DMS114 treated with DMSO at 0.1 percent for 48 hours (cell line): ENCODE results near the gene CDC25C.
"Not testable (repeated sequence)": the region's sequence is repeated elsewhere in the genome, so short reads cannot be mapped to it uniquely, and the experiment has no call there.

Experiments used
- DNase-seq: peaks from one replicate; lab custom pipeline; 2025; ENCODE audit not compliant: unreplicated experiment; lab: John Stamatoyannopoulos, UW

Gene CDC25C

DNA sequence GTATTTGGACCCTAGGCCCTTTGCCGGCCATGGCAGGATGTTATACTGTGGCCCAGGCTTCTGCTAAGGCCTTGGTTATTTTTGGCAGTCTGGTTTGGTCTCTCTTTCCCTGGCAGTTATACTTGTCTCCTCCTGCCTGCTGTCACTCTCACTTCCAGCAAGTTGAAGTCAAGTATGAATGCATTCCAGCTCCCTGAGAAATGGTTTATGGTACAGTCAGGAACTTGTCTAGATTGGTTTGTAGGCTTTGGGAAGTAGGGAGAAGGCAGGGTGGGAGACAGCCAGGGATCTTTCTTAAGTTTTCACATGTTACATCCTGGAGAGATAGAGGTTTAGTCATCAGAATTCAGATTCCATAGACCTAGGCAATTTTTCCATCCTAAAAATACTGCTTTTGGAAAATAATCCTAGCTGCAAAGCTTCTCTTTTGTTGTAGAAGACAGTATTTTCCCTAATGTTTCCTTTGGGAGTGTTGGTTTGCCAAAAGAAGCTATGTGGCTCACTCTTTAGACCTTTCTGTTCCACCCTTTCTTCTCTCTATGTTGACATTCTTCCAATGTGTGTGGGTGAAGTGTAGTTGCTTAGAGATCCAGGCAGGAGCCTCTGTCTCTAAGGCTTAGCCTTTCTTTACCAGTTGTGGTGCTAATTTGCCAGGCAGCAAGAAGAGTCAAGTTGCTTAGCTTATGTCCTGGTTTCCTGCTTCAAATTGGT lies 18.4 kb upstream of the CDC25C start:
- no peak for DNase-seq

DNA sequence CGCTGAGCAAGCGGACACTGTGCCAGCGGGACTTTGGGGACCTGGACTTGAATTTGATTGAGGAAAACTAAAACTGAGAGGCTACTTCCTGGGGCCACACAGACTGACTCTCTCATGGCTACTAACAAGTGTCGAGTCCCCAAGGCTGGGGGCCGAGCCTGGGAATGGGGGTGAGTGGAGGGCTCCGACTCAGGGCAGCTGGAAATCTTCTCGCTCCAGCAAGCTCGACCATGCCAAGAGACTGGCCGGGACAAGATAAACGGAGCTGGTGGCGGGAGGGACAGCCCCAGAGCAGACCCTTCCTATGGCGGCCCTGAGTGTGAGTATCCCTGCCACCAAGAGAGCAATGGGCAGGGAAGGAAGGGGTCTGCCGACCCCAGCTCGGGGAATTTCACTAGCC lies 15.3 kb upstream of the CDC25C start:
- no peak for DNase-seq

DNA sequence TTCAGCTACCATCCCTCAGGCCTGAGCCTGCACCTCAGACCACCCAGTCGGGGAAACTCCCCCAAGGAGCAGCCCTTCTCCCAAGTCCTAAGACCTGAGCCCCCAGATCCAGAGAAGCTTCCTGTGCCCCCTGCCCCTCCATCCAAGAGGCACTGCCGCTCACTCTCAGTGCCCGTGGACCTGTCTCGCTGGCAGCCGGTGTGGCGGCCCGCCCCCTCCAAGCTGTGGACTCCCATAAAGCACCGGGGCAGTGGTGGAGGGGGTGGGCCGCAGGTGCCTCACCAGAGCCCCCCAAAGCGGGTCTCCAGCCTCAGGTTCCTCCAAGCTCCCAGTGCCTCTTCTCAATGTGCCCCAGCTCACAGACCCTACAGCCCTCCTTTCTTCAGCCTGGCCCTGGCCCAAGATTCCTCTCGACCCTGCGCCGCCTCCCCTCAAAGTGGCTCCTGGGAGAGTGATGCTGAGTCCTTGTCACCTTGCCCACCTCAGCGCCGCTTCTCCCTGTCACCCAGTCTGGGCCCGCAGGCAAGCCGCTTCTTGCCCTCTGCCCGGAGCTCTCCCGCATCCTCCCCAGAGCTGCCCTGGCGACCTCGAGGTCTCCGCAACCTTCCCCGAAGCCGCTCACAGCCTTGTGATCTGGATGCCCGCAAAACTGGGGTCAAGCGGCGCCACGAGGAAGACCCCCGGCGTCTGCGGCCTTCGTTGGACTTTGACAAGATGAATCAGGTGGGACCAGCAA lies 13.5 kb upstream of the CDC25C start:
- DNase-seq = no peak

DNA sequence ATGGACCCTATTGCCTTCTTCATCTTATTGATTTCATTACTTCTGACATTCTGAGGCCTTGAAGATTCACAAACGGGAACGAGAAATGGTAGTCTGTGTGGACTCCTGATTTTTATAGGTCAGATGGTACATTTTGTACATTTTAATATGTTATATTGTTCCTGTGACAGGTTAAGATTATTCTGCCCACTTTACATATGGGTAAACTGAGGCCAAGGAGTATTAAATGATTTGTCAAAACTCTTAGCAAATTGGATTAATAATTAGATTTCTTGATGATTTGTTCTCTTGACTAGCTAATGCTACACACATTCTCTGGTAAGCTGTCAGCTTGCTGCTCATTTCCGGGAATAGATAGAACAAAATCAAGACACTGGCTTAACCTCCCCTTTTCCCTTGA lies 8.4 kb upstream of the CDC25C start:
- DNase-seq = no peak

DNA sequence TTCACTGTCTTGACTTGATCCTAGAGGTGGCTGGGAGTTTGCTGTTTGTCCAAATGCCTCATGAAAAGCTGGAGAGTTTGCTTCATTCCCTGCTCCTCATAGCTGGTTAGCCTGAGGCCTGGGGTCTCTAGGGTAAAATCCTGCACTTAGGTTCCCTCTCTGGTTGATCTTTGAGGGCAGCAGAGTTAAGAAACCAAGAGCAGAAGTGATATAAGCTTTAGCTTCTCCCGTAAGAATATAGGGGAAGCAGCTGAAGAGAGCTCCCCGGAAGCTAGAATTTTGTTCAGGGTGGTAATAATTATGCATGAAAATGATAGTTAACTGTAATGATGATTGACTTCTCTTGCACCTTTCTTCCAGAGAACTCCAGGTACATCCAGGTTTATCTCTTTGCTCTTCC lies 7.9 kb upstream of the CDC25C start:
- DNase-seq = no peak

DNA sequence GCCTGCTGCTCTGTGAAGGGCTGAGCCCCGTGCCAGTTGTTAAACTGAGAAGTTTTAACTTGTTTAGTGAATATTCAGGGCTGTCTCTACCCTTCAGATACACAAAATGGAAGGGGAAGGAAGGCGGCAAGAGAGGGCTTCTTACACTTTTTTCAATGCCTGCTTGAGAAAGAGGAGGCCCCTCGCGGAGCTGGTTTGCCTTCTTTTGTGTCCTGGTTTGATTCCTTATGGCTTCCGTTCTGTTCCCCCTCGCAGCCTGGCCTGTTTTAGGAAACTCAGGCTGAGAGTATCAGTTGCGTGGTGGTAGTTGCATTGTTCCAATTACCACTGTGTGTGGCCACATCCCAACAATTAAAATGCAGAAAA lies 7.5 kb upstream of the CDC25C start:
- DNase-seq = no peak

DNA sequence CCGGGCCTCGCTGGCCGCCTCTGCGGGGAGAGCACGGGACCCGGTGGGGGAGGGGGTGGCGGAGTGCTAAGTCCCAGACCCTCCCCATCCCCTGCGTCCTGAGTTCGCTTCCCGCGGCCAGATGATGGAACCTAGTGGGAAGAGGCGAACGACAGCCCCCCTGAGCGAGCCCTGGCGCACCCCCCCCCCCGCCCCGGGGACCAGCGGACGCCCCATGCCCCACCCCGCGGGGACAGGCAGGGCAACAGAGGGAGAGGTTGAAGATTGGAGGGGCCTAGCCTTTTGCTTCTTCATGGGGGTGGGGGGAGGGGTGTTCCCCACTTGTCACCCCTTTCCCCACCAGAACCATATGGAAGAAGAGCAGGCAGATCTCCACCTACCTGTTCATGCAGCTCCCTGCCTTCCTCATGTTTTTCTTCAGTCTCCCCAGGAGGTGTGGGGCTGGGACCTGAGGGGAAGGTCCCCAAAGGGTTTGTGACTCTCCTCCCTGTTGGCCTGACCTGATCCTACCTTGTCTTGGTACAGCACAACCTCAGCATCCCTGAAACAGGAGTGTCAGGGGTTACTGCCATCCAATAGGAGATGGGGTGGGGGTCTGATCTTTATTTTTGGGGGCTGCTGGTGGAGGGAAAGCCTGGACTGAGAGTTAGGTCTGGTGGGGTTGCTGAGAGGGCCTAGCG lies 6.9 kb upstream of the CDC25C start:
- DNase-seq = no peak

DNA sequence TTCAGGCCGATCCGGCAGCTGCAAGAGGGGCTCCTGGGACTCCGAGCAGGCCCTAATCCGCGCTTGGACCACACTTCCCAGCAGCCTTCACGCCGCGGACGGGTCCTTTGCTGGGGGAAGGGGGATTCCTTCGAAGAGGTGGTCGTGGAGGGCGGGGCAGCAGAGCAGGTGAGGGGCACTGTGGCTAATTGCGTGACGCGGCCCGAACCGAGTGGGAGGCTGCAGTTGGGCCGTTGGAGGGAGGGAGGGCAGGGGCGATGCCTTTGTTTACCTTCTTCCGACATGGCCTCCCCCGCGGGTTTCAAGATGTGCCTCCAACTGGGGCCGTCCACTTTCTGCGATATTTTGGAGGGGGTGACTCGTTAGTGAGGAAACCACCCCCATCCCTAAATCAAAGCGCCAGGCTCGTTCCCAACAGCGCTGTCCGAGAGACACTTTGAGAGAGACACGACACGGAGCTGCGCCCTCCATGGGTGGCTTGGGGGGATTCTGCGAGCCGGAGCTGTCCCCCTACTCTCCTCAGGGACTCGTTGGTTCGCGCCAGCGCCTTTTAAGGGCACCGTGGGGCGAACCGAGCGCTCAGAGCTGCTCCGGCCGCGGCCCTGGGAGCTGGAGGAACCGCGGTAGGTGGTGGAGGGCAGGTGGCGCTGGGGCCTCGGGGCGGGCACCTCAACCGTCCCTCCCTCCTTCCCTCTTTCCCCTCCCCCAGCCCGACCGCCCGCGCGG lies 6.2 kb upstream of the CDC25C start, which contains the start of gene FAM53C:
FAM53C (plus strand) TSS at position 582 of the 726 bp plus-strand sequence. CDS start 3,070 bp downstream, outside the sequence.
- peak; percentile 91 for DNase-seq

DNA sequence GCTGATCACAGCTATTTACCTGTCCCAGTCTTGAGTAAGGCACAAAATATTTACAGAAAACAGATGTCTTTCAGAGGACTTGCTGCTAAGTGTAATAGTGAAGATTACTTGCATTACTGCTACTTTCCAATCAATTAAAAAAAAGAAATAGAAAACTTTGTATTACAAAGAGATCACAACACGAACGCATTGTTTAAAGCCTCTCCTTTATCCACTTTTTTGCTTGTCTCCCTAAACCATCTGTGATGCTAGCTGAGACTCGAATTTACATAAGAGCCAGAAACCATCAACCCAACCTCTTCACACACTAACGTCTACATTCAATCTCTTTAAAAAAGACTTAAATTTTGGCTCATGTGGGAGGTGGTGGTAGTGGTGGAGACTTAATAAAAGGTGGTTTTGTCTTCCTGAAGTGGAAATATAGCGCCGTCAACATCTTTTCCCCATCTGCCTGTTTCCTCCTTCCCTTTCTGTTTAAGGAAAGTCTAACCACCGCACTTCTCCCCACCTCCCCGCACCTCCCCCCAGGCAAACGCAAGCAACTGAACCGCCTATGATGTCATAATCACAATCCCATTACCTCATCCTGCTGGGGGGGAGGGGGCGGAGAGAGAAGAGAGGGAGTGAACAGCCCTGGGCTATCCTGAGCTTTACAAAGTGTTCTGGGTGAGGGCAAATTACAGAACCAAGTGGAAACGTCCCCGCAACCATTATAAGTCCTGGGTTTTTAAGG lies 5.5 kb upstream of the CDC25C start:
- DNase-seq = no peak

DNA sequence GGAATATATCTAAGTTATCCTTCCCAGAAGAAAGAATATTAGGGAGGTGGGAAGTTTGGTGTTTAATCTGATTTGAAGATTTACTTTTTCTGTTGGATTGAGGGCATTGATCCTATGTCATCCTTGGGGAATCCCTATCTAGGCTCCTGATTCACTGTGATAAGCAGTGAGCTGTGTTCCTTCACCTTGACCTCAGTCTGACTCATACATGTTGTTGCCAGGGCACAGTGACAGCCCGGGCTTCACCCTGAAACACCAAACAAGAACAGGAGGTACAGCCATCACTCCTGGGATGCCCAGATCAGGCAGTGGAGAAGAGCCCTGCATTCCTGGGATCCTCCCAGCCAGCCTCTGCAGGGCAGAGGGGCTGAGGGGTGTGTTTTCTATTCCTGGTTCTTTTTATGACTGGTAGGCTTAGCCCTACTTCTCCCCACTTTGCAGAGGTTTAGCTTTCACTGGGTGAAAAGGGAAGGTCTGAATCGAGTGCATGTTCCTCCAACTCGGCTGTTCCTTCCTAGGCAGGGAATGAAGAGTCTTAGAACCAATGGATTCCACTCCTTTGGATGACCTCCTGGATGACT lies 3.4 kb upstream of the CDC25C start:
- no peak for DNase-seq

DNA sequence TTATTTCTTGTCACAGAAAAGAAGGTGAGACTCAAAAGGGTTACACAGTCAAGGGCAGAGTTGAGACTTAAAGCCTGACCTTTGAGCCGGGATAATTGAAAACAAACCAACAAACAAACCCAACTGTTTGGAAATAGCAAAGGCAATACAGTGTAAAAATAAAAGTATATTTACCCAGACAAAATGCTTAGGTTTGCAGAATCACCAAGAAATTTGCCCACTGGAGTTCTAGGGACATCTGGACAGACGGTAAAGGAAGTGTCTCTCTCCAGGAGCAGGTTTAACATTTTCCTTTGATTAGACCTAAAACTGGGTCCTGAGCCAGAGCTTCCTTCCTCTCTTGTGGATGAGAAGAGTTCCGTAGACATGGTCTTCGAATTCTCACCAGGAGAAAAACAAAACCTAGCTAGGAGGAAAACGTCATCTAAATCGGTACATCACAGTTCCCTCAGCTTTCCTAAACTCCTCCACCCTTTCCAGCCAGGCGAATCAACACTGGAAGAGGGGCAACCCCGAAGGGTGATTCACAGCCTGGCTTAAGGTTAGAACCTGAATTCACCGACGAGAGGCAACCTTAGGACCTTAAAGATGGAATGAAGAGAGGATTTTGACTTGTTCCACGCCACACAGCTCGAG lies 673 bp downstream of the CDC25C start:
- no peak for DNase-seq

DNA sequence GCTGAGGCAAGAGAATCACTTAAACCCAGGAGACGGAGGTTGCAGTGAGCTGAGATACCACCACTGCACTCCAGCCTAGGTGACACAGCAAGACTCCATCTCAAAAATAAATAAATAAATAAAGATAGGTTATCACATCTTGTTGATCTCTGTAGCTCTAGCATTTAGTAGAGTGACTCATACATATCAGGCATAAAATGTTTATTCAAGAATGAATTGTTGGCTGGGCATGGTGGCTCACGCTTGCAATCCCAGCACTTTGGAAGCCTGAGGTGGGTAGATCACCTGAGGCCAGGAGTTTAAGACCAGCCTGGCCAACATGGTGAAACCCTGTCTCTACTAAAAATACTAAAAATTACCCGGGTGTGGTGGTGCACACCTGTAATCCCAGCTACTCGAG lies 13.4 kb downstream of the CDC25C start:
- DNase-seq = not testable (repeated sequence)

DNA sequence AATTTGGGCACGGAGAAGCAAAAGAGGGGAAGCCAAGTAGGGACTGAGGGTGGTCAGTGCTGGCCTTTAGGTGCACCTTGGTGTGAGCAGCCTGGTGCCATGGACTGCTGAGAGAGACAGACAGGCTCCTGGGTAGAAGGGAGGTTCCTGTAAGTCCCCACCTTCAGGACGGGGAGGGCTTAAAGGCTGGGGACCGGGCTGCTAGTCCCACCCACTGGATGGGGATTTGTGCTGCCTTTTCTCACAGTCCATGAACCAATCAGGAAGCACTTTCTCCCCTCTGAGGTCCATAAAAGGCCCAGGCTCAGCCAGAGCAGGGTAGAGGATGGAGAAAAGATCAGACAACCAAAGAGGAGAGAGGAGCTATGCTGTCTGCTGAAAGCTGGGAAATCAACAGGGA lies 15.2 kb downstream of the CDC25C start:
- no peak for DNase-seq

DNA sequence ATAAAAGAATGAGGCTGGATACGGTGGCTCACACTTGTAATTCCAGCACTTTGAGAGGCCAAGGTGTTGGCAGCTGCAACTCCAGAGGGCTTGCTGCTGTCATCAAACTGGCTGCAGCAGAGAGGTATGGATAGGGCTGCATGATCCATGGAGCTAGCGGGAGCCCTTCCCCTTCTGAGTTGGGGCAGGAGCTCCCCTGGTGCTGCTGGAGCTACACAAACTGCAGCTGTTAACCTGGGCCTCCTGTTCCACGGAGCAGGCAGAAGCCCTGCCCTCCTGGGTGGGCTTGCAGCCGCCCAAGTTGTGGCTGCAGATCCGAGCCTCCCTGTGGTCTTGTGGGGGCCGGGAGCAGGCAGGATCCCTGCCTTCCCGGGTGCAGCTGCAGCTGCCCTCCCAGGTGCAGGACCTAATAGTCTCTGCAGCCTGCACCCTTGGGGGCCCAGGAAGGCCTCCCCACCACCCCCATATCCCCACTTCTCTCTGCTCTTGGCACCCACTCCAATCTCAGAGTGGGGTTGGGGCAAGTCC lies 15.8 kb downstream of the CDC25C start:
- DNase-seq = no peak

DNA sequence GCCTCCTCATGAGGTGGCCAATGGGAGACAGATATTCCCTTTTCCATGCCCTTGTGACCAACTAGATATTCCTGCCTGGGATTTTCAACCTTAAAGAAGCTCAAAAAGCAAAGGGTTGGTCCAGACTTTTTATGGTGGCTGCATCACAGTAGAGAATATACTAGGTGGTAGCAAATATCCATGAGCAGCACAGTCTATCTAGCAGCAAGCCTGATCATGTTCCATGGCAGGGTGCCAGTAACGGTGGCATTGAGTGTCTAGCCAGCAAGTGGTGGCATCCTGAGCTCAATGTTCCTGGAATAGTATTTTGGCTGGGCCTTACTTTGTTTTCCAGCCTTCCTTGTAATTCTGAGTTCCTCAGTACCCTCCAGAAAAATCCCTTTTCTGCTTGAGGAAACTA lies 25.8 kb downstream of the CDC25C start:
- no peak for DNase-seq

DNA sequence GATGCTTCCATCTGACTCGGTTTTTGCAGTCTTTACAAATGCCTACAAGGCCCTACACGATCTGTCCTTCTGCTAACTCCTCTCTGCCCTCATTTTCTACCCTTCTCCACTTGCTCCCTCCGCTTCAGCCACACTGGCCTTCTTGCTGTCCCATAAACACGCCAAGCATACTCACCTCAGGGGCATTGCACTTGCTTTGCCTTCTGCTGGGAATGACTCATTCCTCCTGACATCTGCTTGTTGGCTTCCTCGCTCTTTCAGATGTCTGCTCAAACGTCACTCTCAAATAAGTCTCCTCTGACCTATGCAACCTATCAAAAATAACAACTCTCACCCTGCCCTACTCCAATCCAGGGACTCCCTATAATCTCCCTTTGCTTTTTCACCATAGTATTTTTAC lies 28.2 kb downstream of the CDC25C start:
- DNase-seq = no peak

DNA sequence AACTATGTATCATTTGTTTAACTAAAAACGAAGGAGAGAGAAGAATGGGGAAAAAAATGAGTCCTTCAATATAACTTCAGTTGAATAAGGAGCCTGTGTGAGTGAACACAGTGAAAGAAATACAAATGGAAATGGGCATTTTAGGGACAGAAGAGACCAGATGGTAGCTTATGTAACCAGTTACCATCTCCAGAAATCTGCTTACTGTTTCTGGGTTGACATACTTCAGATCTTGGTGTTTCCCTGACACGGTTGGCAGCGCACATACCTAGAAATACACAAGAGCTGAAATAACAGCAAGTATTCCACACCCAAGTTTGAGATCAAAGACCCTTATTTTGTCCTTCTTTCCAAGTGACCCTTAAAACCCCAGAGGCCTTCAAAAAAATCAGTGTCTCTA lies 42.3 kb downstream of the CDC25C start:
- DNase-seq = no peak

DNA sequence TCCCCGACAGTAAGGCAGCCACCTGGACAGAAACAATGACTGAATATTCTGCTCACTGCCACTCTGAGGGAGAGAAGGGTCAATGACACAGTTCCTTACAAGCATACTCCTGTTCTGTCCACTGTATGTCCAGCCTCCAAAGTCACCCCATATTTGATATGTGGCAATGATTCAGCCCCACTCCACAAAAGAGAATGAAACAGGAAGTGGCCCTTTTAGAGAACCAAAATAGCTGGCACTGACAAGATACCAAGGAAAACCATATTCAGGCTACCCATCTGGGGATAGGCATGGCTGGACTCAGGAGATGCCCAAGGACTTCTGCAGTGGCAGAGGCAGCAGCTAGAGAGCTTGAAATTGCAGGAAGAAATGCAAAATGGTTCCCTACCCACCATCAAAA lies 44.4 kb downstream of the CDC25C start:
- no peak for DNase-seq

DNA sequence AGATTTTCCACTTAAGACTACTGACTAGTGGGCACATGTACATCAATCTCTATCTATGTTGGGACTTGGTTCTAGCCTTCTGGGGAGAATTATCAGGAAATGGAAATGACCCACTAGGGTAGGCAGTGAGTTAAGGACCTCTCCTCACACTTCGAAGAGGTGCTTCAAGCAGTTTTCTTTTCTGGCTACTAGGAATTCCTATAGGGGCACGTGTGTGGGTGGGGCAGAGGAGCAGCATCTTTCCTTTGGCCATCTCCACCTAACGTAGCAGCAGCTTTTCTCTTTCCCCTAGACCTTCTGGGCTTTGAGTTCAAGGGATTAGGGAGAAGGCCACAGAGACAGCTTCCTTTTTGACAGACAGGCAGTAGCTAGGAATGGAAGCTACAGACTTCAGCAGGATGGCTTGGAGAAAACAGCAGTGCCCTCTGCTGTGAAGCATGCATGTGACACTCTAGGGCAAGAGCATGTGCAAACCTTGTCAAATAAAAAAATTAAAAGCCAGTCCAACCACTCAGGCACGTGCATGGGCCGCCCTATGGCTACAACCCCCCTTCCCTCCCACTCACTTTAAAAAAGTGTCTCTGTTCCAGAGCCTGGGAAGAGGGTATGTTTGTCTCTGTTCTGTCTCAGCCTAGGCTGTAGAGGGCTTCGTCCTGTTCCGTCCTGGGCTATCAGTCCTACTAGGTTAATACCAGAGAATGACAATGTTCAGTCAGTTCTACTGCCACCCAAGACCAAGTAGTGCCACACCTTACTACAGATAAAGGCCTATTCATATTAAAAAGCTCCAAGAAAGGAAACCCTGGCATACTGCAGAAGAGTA lies 48.5 kb downstream of the CDC25C start:
- peak; percentile 78 for DNase-seq
